Uterus (tissue), 2 donors: ENCODE data around the gene POLR3C.

ENCODE experiments used
- POLR2A ChIP-seq, 2 donors: fragments of 450-650 bp; IDR thresholded peaks; one replicate each; pipeline ENCODE4 v1.6.1; 2016; ENCODE audit warnings: antibody characterized with exemption in 2 of 2, mild to moderate bottlenecking in 1 of 2, moderate library complexity in 1 of 2
- TF ChIP-seq, protein P1 (sequence below), 4 experiments: fragments of 200-600 bp in 2 of 4; fragments of 450-650 bp in 2 of 4; sonication (generic) in 2 of 4; IDR thresholded peaks; one replicate each; pipeline ENCODE4 v1.5.1; 2016 to 2019; ENCODE audit warnings: antibody characterized with exemption in 4 of 4, mild to moderate bottlenecking in 2 of 4, moderate library complexity in 1 of 4

GRCh38 chr1:145792484-145792883, 31.5 kb upstream of the POLR3C start:
- TF ChIP-seq, protein P1, sequence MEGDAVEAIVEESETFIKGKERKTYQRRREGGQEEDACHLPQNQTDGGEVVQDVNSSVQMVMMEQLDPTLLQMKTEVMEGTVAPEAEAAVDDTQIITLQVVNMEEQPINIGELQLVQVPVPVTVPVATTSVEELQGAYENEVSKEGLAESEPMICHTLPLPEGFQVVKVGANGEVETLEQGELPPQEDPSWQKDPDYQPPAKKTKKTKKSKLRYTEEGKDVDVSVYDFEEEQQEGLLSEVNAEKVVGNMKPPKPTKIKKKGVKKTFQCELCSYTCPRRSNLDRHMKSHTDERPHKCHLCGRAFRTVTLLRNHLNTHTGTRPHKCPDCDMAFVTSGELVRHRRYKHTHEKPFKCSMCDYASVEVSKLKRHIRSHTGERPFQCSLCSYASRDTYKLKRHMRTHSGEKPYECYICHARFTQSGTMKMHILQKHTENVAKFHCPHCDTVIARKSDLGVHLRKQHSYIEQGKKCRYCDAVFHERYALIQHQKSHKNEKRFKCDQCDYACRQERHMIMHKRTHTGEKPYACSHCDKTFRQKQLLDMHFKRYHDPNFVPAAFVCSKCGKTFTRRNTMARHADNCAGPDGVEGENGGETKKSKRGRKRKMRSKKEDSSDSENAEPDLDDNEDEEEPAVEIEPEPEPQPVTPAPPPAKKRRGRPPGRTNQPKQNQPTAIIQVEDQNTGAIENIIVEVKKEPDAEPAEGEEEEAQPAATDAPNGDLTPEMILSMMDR (IDR thresholded peaks at IDR 0.05) = no peak
- no peak for TF ChIP-seq POLR2A (IDR thresholded peaks at IDR 0.05)
